Measurements from ENCODE around the gene LRRC3.

LRRC3 gene

GRCh38 chr21:44461005-44461404 lies 5.7 kb downstream of the LRRC3 start:
- Mint-ChIP-seq H3K27me3 (ENCODE audit: low read depth, poor library complexity) (peaks cover 3% of the 10 kb centered on the region), H3K4me1 (peaks cover 32% of the 10 kb centered on the region), H3K36me3 (ENCODE audit: low read depth) (no peaks in the 10 kb centered on the region)

GRCh38 chr21:44461464-44462001 lies 6.2 kb downstream of the LRRC3 start:
- Mint-ChIP-seq H3K27ac (no peak overlapping the region), H3K9me3 (no peaks in the 10 kb centered on the region), H3K4me3 (no peak overlapping the region), H3K4me1 (peaks cover 37% of the 10 kb centered on the region), H3K36me3 (ENCODE audit: low read depth) (no peaks in the 10 kb centered on the region), H3K27me3 (ENCODE audit: low read depth, poor library complexity) (peaks cover 3% of the 10 kb centered on the region)
- TF ChIP-seq CTCF (IDR thresholded peaks at IDR 0.05): peak; percentile 9
- no peak for DNase-seq

More at GRCh38 chr21:44461005-44461404, 5.7 kb downstream of the LRRC3 start:
- Mint-ChIP-seq H3K27ac (no peak overlapping the region), H3K9me3 (no peaks in the 10 kb centered on the region), H3K4me3 (no peak overlapping the region)
- TF ChIP-seq CTCF (IDR thresholded peaks at IDR 0.05): no peak
- no peak for DNase-seq

- Mint-ChIP-seq H3K4me1 (peaks cover 37% of the 10 kb centered on the region), H3K9me3 (no peaks in the 10 kb centered on the region), H3K27ac (peak overlapping the region; percentile 66), H3K27me3 (ENCODE audit: low read depth, poor library complexity) (peaks cover 3% of the 10 kb centered on the region), H3K4me3 (no peak overlapping the region), H3K36me3 (ENCODE audit: low read depth) (no peaks in the 10 kb centered on the region)
- DNase-seq: no peak
- TF ChIP-seq CTCF (IDR thresholded peaks at IDR 0.05): no peak
These were observed 7.0 kb downstream of the LRRC3 start for GRCh38 chr21:44462086-44462833.

- Mint-ChIP-seq H3K4me1 (peaks cover 37% of the 10 kb centered on the region), H3K27ac (no peak overlapping the region), H3K4me3 (no peak overlapping the region), H3K27me3 (ENCODE audit: low read depth, poor library complexity) (no peaks in the 10 kb centered on the region), H3K9me3 (no peaks in the 10 kb centered on the region), H3K36me3 (ENCODE audit: low read depth) (no peaks in the 10 kb centered on the region)
- no peak for TF ChIP-seq CTCF (IDR thresholded peaks at IDR 0.05)
- DNase-seq: no peak
These were observed 7.5 kb downstream of the LRRC3 start for GRCh38 chr21:44462834-44463200.

GRCh38 chr21:44463724-44464123 lies 8.4 kb downstream of the LRRC3 start:
- peak; percentile 26 for DNase-seq
- peaks cover 33% of the 10 kb centered on the region for H3K4me1 Mint-ChIP-seq
- H3K27me3 Mint-ChIP-seq (ENCODE audit: low read depth, poor library complexity): no peaks in the 10 kb centered on the region
- no peaks in the 10 kb centered on the region for H3K36me3 Mint-ChIP-seq (ENCODE audit: low read depth)
- TF ChIP-seq CTCF (IDR thresholded peaks at IDR 0.05): no peak
- no peak overlapping the region for H3K4me3 Mint-ChIP-seq
- peak overlapping the region; percentile 95 for H3K27ac Mint-ChIP-seq
- no peaks in the 10 kb centered on the region for H3K9me3 Mint-ChIP-seq

- H3K9me3 Mint-ChIP-seq: no peaks in the 10 kb centered on the region
- H3K27me3 Mint-ChIP-seq (ENCODE audit: low read depth, poor library complexity): no peaks in the 10 kb centered on the region
- no peaks in the 10 kb centered on the region for H3K36me3 Mint-ChIP-seq (ENCODE audit: low read depth)
- peak overlapping the region; percentile 95 for H3K27ac Mint-ChIP-seq
- TF ChIP-seq CTCF (IDR thresholded peaks at IDR 0.05): no peak
- DNase-seq: no peak
- H3K4me1 Mint-ChIP-seq: peaks cover 32% of the 10 kb centered on the region
- H3K4me3 Mint-ChIP-seq: no peak overlapping the region
These were observed 9.0 kb downstream of the LRRC3 start for GRCh38 chr21:44464351-44464750.
